ENCODE data around the gene DCLRE1C. TPM values are rescaled to one million over a fixed set of nuclear protein-coding genes. Genes with fewer than 3 reads are reported as not detected.
"Not testable (repeated sequence)": the region's sequence is repeated elsewhere in the genome, so short reads cannot be mapped to it uniquely, and the experiment has no call there.

Gene DCLRE1C
- total and polyA plus RNA-seq, 3 experiments from 2014 or later: 11.3 to 28.4 (median 12.5) TPM

DNA sequence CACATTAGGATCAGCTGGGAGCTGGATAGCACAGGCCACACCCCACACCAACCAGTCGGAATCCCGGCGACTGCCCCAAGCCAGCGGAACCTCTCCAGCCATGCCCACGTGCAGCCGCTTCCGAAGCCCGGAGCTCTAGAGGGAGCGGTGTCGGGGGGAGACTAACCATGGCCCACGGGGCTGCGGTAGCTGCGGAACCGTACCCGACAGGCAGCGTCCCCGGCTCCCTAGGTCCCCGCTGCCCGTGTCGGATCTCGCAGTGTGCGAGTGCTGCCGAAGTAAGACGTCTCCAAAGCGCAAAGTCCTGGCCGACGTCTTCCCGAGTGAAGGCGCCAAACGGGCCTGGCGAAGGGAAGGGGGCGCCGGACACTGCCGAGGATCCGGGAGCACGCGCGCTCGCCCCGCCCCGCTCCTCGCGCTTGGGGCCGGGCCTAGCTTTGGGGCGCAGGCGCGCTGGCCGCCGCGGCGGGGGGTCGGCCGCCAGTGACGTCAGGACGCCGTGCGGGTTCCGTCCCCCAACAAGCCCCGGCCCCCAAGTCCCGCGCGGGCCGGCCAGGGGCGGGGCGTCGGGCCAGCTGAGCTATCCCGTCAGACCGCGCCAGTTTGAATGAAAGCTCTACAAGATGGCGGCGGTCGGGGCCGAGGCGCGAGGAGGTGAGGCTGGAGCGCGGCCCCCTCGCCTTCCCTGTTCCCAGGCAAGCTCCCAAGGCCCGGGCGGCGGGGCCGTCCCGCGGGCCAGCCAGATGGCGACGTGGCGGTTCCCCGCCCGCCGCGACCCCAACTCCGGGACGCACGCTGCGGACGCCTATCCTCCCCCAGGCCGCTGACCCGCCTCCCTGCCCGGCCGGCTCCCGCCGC, 75.4 kb downstream of the DCLRE1C start, which contains the start of gene SUV39H2:
TSS of gene SUV39H2 (plus strand) at position 601 of the 858 bp plus-strand sequence. CDS start at position 624, 23 bp downstream.
- POLR2A ChIA-PET: interaction anchor here (0.8 to 2.6 kb wide), 5 partner anchors 41 to 335 kb away, joined by 3 to 35 read pairs (median 8); partner anchors contain the start of genes CDNF, DCLRE1C, HSPA14 and MEIG1

DNA sequence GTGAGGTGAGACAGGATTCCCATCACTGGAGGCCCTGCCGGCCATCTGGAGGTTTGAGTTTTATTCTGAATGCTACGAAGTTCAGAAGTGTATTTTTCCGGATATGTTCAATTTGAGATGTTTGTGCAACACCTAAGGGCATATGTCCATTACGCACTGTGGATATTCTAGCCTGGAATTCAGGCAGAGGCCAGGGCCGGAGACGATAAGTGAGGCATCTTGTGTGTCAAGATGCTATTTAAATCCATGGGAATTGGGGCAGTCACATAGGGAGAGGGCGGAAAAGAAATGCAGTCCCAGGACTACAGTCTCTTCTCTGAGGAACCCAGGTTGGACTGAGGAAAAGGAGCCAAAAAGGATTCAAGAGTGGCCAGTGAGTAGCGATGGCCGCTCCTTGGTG, 77.1 kb downstream of the DCLRE1C start:
- peak overlapping the region in 5 of 8 donors; percentile 11 to 86 (median 80) for H3K27ac Mint-ChIP-seq
- POLR2A ChIA-PET: interaction anchor here (1.0 to 2.6 kb wide), 2 partner anchors 15 to 39 kb away, joined by 3 to 35 read pairs; partner anchors contain the start of genes CDNF, HSPA14 and MSANTD7

More for the DNA sequence above, 75.4 kb downstream of the DCLRE1C start, which contains the start of gene SUV39H2:
- no peaks in the 10 kb centered on the region for H3K36me3 ChIP-seq (ENCODE audit: insufficient read depth, low read length)
- peak within 1 kb of the TSS; percentile 92 for H3K4me3 ChIP-seq (ENCODE audit: low read length)
- Mint-ChIP-seq H3K27me3 (peaks cover 0 to 3% of the 10 kb centered on the region in 2 donors), H3K4me3 (peak within 1 kb of the TSS; percentile 91 to 96 (median 94)), H3K36me3 (peaks cover 0 to 10% (median 1%) of the 10 kb centered on the region in 3 donors), H3K9me3 (no peaks in the 10 kb centered on the region), H3K27ac (peak within 1 kb of the TSS; percentile 81 to 98 (median 92)), H3K4me1 (peaks cover 32 to 39% (median 33%) of the 10 kb centered on the region in 3 donors)
- H3K27ac ChIP-seq (ENCODE audit: low read depth, low read length): peak within 1 kb of the TSS; percentile 79
- H3K27me3 ChIP-seq (ENCODE audit: insufficient read depth, low read length, poor library complexity, severe bottlenecking): no peaks in the 10 kb centered on the region
- H3K4me1 ChIP-seq (ENCODE audit: insufficient read depth, low read length): peaks cover 21% of the 10 kb centered on the region
- CTCF ChIA-PET: interaction anchor here (0.8 to 2.0 kb wide), 8 partner anchors 22 to 682 kb away, joined by 3 to 13 read pairs (median 3); partner anchors contain the start of genes CDNF, HSPA14, MEIG1 and MSANTD7
- no peaks in the 10 kb centered on the region for H3K9me3 ChIP-seq (ENCODE audit: low read length)
- DNase-seq: peak; percentile 87 to 94 (median 91)

DNA sequence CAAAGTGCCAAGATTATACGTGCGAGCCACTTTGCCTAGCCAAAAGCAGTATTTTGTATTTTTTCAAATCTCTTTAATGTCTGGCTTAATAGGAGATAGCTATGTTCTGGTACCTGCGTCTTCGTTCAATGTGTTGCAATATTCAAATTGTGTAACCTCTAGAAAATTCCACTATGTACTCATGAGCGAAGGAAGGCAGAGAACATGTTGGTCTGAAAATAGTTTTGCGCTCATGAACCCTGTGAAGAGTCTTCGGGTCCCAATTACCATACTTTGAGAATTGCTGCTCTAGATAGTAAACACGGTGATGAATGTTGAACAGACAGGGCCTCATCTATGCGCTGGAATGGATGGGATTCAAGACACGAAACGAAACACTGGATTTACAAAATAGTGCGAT, 78.0 kb downstream of the DCLRE1C start:
- Mint-ChIP-seq H3K36me3 (peaks cover 0 to 15% (median 0%) of the 10 kb centered on the region in 3 donors), H3K27ac (peak overlapping the region in 1 of 8 donors; percentile 80), H3K4me1 (peaks cover 29 to 39% (median 29%) of the 10 kb centered on the region in 3 donors), H3K27me3 (peaks cover 0 to 3% of the 10 kb centered on the region in 2 donors), H3K4me3 (peak overlapping the region in 3 of 7 donors; percentile 40 to 91 (median 45)), H3K9me3 (no peaks in the 10 kb centered on the region)
- Histone ChIP-seq H3K4me3 (ENCODE audit: low read length) (no peak overlapping the region), H3K9me3 (ENCODE audit: low read length) (no peaks in the 10 kb centered on the region), H3K4me1 (ENCODE audit: insufficient read depth, low read length) (peaks cover 21% of the 10 kb centered on the region), H3K27ac (ENCODE audit: low read depth, low read length) (no peak overlapping the region), H3K36me3 (ENCODE audit: insufficient read depth, low read length) (no peaks in the 10 kb centered on the region), H3K27me3 (ENCODE audit: insufficient read depth, low read length, poor library complexity, severe bottlenecking) (no peaks in the 10 kb centered on the region)
- CTCF ChIA-PET: no interaction called here
- no peak for DNase-seq
- POLR2A ChIA-PET: no interaction called here

More for the DNA sequence above, 77.1 kb downstream of the DCLRE1C start:
- no peaks in the 10 kb centered on the region for H3K27me3 ChIP-seq (ENCODE audit: insufficient read depth, low read length, poor library complexity, severe bottlenecking)
- Mint-ChIP-seq H3K4me1 (peaks cover 29 to 39% (median 30%) of the 10 kb centered on the region in 3 donors), H3K36me3 (peaks cover 0 to 10% (median 0%) of the 10 kb centered on the region in 3 donors), H3K4me3 (peak overlapping the region; percentile 64 to 96 (median 94)), H3K27me3 (peaks cover 0 to 3% of the 10 kb centered on the region in 2 donors), H3K9me3 (no peaks in the 10 kb centered on the region)
- H3K36me3 ChIP-seq (ENCODE audit: insufficient read depth, low read length): no peaks in the 10 kb centered on the region
- DNase-seq: no peak
- CTCF ChIA-PET: interaction anchor here (2.0 kb wide), 1 partner anchor 39 kb away, joined by 13 read pairs; the partner anchor contains the start of genes CDNF, HSPA14 and MSANTD7
- H3K27ac ChIP-seq (ENCODE audit: low read depth, low read length): no peak overlapping the region
- peaks cover 21% of the 10 kb centered on the region for H3K4me1 ChIP-seq (ENCODE audit: insufficient read depth, low read length)
- H3K9me3 ChIP-seq (ENCODE audit: low read length): no peaks in the 10 kb centered on the region
- no peak overlapping the region for H3K4me3 ChIP-seq (ENCODE audit: low read length)

DNA sequence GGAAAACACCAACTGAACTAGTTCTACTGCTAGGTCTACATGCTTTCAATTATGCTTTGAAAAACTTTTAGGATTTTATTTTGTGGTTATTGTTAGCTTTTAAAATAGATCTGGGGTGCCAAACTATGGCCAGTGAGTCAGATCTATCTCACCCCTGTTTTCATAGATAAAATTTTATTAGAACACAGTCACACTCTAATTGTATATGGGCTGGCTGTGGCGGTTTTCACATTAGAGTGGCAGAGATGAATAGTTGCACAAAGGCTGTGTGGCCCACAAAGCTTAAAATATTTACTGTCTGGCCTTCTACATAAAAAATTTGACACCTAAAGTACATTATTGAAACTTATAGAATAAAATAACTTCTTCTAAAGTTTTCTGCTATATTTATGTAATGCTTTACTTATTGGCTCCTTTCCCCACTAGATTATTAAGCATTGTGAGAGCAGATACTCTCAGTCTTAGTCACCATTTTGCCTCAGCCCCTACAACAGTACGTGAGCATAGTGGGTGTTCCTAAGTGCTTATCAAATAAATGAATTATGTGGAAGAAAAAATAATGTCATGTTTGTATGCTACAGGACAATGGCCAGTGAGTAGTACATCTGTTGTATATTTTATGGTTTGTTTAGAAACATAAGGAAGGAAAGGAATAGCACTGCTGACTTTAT, 80.7 kb downstream of the DCLRE1C start:
- ChIA-PET CTCF (no interaction called here), POLR2A (no interaction called here)
- DNase-seq: no peak
- Histone ChIP-seq H3K27ac (ENCODE audit: low read depth, low read length) (no peak overlapping the region), H3K36me3 (ENCODE audit: insufficient read depth, low read length) (peaks cover 12% of the 10 kb centered on the region), H3K27me3 (ENCODE audit: insufficient read depth, low read length, poor library complexity, severe bottlenecking) (no peaks in the 10 kb centered on the region), H3K4me1 (ENCODE audit: insufficient read depth, low read length) (peaks cover 12% of the 10 kb centered on the region), H3K4me3 (ENCODE audit: low read length) (no peak overlapping the region), H3K9me3 (ENCODE audit: low read length) (no peaks in the 10 kb centered on the region)
- Mint-ChIP-seq H3K27me3 (no peaks in the 10 kb centered on the region), H3K9me3 (no peaks in the 10 kb centered on the region), H3K36me3 (peaks cover 0 to 30% (median 4%) of the 10 kb centered on the region in 3 donors), H3K27ac (peak overlapping the region in 2 of 8 donors; percentile 10 to 27), H3K4me1 (peaks cover 16 to 24% (median 18%) of the 10 kb centered on the region in 3 donors), H3K4me3 (no peak overlapping the region)

DNA sequence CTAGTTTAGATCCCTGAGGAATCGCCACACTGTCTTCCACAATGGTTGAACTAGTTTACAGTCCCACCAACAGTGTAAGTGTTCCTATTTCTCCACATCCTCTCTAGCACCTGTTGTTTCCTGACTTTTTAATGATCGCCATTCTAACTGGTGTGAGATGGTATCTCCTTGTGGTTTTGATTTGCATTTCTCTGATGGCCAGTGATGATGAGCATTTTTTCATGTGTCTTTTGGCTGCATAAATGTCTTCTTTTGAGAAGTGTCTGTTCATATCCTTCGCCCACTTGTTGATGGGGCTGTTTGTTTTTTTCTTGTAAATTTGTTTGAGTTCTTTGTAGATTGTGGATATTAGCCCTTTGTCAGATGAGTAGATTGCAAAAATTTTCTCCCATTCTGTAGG, 89.0 kb downstream of the DCLRE1C start:
- H3K9me3 ChIP-seq (ENCODE audit: low read length); H3K4me1 Mint-ChIP-seq; CTCF ChIA-PET; H3K9me3 Mint-ChIP-seq; DNase-seq; POLR2A ChIA-PET; H3K4me3 ChIP-seq (ENCODE audit: low read length); H3K27ac Mint-ChIP-seq; H3K27ac ChIP-seq (ENCODE audit: low read depth, low read length); H3K27me3 ChIP-seq (ENCODE audit: insufficient read depth, low read length, poor library complexity, severe bottlenecking); H3K27me3 Mint-ChIP-seq; H3K4me3 Mint-ChIP-seq; H3K4me1 ChIP-seq (ENCODE audit: insufficient read depth, low read length): not testable (repeated sequence)
- H3K36me3 ChIP-seq (ENCODE audit: insufficient read depth, low read length): peaks cover 15% of the 10 kb centered on the region
- H3K36me3 Mint-ChIP-seq: peaks cover 8 to 68% (median 29%) of the 10 kb centered on the region in 3 donors

DNA sequence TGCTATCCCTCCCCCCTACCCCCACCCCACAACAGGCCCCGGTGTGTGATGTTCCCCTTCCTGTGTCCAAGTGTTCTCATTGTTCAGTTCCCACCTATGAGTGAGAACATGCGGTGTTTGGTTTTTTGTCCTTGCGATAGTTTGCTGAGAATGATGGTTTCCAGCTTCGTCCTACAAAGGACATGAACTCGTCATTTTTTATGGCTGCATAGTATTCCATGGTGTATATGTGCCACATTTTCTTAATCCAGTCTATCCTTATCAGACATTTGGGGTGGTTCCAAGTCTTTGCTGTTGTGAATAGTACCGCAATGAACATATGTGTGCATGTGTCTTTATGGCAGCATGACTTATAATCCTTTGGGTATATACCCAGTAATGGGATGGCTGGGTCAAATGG, 89.4 kb downstream of the DCLRE1C start:
- H3K36me3 ChIP-seq (ENCODE audit: insufficient read depth, low read length): peaks cover 11% of the 10 kb centered on the region
- H3K27me3 Mint-ChIP-seq; H3K9me3 Mint-ChIP-seq; H3K27ac Mint-ChIP-seq; H3K9me3 ChIP-seq (ENCODE audit: low read length); H3K4me1 Mint-ChIP-seq; CTCF ChIA-PET; H3K27me3 ChIP-seq (ENCODE audit: insufficient read depth, low read length, poor library complexity, severe bottlenecking); DNase-seq; H3K4me1 ChIP-seq (ENCODE audit: insufficient read depth, low read length); POLR2A ChIA-PET; H3K4me3 ChIP-seq (ENCODE audit: low read length); H3K27ac ChIP-seq (ENCODE audit: low read depth, low read length); H3K4me3 Mint-ChIP-seq: not testable (repeated sequence)
- peaks cover 8 to 66% (median 26%) of the 10 kb centered on the region in 3 donors for H3K36me3 Mint-ChIP-seq

DNA sequence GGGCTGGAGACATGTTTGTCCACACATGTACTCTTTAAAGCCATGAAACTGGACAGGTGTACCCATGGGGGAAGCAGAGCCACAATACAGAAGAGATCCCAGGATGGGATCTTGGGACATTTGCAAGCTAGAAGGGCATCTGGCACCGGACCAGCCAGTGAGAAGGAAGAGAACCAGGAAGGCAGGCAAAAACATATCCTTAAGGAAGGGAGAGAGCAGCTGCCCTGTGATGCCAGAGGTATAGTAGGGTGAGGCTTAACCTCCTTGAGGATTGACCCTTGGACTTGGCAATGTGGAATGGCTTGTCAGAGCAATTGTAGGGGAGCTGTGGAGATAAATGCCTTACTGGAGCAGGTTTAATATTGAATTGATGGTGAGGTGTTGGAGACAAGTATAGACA, 93.1 kb downstream of the DCLRE1C start:
- Mint-ChIP-seq H3K4me1 (peaks cover 2 to 3% (median 3%) of the 10 kb centered on the region in 3 donors), H3K9me3 (no peaks in the 10 kb centered on the region), H3K4me3 (no peak overlapping the region), H3K27me3 (no peaks in the 10 kb centered on the region), H3K27ac (peak overlapping the region in 3 of 8 donors; percentile 15 to 46 (median 35)), H3K36me3 (peaks cover 8 to 69% (median 21%) of the 10 kb centered on the region in 3 donors)
- H3K9me3 ChIP-seq (ENCODE audit: low read length): no peaks in the 10 kb centered on the region
- no peak overlapping the region for H3K27ac ChIP-seq (ENCODE audit: low read depth, low read length)
- no peak for DNase-seq
- POLR2A ChIA-PET: no interaction called here
- H3K27me3 ChIP-seq (ENCODE audit: insufficient read depth, low read length, poor library complexity, severe bottlenecking): no peaks in the 10 kb centered on the region
- H3K36me3 ChIP-seq (ENCODE audit: insufficient read depth, low read length): peaks cover 5% of the 10 kb centered on the region
- H3K4me1 ChIP-seq (ENCODE audit: insufficient read depth, low read length): no peaks in the 10 kb centered on the region
- no peak overlapping the region for H3K4me3 ChIP-seq (ENCODE audit: low read length)
- CTCF ChIA-PET: no interaction called here

Data from CD8-positive, alpha-beta memory T cell (primary cell).